Adrenal gland (tissue), 5 donors: Measurements from ENCODE around the gene EXOC4.

ENCODE experiments used
- POLR2A ChIP-seq, 2 donors: fragments of 450-650 bp; IDR thresholded peaks; one replicate each; pipeline ENCODE4 v1.6.1; 2017; ENCODE audit warnings: antibody characterized with exemption in 2 of 2, mild to moderate bottlenecking in 2 of 2, moderate library complexity in 1 of 2
- TF ChIP-seq, protein P1 (sequence below), 6 experiments: fragments of 450-650 bp in 4 of 6; fragments of 200-600 bp in 2 of 6; sonication (generic) in 1 of 6; IDR thresholded peaks; 1 replicate in 5 of 6; 2 replicates in 1 of 6; pipeline versions ENCODE4 v1.5.1 to v1.8.0; 2016 to 2021; ENCODE audit warnings: antibody characterized with exemption in 6 of 6, mild to moderate bottlenecking in 2 of 6, moderate library complexity in 1 of 6
- donor health status: DM: no; HTN: no; CAD: no.

DNA sequence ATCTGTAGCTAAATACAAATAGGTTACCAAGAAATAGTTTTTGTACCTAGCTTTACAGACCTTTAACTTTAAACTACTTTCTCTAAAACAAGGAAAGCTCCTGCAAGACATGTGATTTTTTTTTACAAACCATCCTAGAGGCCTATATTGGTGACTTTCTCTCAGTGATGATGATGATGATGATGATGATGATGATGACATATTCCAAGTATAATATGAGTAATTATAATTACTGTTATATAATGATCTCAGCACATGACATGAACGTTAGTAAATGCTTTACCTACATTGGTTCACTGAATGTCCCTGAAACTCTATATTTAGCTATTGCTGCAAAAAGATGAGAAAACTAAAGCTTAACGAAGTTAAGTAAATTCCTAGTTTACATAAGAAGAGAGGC lies 766.4 kb downstream of the EXOC4 start:
- TF ChIP-seq, protein P1, sequence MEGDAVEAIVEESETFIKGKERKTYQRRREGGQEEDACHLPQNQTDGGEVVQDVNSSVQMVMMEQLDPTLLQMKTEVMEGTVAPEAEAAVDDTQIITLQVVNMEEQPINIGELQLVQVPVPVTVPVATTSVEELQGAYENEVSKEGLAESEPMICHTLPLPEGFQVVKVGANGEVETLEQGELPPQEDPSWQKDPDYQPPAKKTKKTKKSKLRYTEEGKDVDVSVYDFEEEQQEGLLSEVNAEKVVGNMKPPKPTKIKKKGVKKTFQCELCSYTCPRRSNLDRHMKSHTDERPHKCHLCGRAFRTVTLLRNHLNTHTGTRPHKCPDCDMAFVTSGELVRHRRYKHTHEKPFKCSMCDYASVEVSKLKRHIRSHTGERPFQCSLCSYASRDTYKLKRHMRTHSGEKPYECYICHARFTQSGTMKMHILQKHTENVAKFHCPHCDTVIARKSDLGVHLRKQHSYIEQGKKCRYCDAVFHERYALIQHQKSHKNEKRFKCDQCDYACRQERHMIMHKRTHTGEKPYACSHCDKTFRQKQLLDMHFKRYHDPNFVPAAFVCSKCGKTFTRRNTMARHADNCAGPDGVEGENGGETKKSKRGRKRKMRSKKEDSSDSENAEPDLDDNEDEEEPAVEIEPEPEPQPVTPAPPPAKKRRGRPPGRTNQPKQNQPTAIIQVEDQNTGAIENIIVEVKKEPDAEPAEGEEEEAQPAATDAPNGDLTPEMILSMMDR (IDR thresholded peaks at IDR 0.05) = no peak
- TF ChIP-seq POLR2A (IDR thresholded peaks at IDR 0.05) = no peak
